ENCODE results near the gene MAPK4.
"Not testable (repeated sequence)": the region's sequence is repeated elsewhere in the genome, so short reads cannot be mapped to it uniquely, and the experiment has no call there.

The MAPK4 gene

GRCh38 chr18:50769463-50769862, 209.6 kb downstream of the MAPK4 start:
- DNase-seq: no peak

DNA sequence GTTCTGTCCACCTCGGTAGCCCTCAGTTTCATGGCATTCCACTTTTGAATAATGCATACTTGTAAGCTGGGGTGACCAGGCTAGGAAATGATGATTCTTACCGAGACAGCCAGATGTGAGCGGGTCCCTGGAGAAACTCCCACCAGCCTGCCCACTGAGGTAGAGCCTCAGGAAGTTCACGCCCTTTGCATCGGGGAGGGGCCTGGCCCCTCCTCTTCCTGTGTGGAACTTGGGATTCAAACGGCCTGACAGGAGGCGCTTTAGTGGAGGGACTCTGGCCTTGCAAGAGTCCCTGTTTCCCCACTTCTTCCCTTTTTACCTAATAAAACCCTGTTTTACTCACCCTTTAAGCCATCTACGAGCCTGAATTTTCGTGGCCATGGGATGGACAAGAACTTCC, 215.3 kb downstream of the MAPK4 start:
- DNase-seq: no peak

- no peak for DNase-seq
Measured at GRCh38 chr18:50775726-50776125, 215.8 kb downstream of the MAPK4 start.

DNA sequence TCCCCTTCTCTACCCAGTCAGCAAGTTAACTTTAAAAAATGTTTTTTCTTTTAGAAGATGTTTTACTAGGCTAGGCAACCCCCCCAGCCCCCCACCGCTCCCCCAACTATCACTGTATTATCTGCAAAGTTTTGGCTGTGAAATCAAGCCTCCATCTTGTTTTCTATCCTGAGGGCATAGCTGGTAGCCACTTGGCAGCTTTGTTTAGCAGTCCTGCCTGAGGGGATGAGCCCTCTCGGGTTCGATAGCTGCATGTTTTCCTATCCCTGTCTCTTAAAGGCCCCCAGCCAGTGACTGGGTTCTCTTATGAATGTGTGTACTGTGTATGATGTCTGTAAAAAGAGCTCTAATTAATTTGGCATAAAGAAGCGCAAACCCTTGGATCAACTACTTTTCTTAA, 216.5 kb downstream of the MAPK4 start:
- no peak for DNase-seq

GRCh38 chr18:50779021-50779420, 219.1 kb downstream of the MAPK4 start:
- DNase-seq: not testable (repeated sequence)

All from activated CD4-positive, alpha-beta T cell treated with anti-CD3 and anti-CD28 coated beads, Interleukin-2, amount 50 U/mL, for 48 hours (primary cell).